ENCODE measurements around the gene FBXO31.

- no peak for TF ChIP-seq POLR2AphosphoS2 (IDR thresholded peaks at IDR 0.05; ENCODE audit: low read depth, low read length)
- no peak for TF ChIP-seq POLR2A (IDR thresholded peaks at IDR 0.05; ENCODE audit: low read depth, low read length)
- TF ChIP-seq CREB1 (IDR thresholded peaks at IDR 0.05; ENCODE audit: low read depth) = no peak
- TF ChIP-seq POLR2AphosphoS5 (IDR thresholded peaks at IDR 0.05; ENCODE audit: low read length) = no peak
- TF ChIP-seq CTCF (IDR thresholded peaks at IDR 0.05 in 2 of 3, conservative IDR thresholded peaks at IDR 0.05 in 1 of 3; ENCODE audit: control insufficient read depth in 2 of 3, extremely low read depth in 1 of 3, insufficient read depth in 1 of 3, low read depth in 3 of 3, low read length in 3 of 3) = no peak
- no peak for TF ChIP-seq HCFC1 (IDR thresholded peaks at IDR 0.05; ENCODE audit: low read length)
- TF ChIP-seq ELK1 (IDR thresholded peaks at IDR 0.05; ENCODE audit: low read depth, low read length) = no peak
These were observed 30.7 kb upstream of the FBXO31 start for GRCh38 chr16:87414251-87414680.
